Measurements from ENCODE around the gene RASSF3.

Gene RASSF3

DNA sequence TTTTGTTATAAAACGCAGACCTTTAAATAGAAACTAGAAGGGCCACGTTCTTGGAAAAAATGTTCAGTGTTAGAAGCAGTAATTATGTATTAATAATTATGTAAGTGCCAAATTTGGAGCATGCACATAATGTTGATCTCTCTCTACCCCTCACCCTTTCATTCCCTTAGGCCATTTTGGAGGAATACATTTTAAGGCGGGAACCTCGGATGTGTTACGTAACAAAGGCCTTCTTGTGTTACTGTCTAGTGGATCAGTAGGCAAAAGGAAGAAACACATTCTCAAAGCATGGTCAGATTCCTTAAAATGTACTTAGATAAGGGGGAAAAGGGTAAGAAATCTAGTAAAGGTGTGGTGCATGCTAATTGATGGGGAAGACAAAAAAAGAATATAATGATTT lies 52.7 kb downstream of the RASSF3 start:
- no peak overlapping the region for H3K27ac ChIP-seq
- no peak for TF ChIP-seq ZFX (IDR thresholded peaks at IDR 0.05; ENCODE audit: borderline replicate concordance)
- TF ChIP-seq, protein P1, sequence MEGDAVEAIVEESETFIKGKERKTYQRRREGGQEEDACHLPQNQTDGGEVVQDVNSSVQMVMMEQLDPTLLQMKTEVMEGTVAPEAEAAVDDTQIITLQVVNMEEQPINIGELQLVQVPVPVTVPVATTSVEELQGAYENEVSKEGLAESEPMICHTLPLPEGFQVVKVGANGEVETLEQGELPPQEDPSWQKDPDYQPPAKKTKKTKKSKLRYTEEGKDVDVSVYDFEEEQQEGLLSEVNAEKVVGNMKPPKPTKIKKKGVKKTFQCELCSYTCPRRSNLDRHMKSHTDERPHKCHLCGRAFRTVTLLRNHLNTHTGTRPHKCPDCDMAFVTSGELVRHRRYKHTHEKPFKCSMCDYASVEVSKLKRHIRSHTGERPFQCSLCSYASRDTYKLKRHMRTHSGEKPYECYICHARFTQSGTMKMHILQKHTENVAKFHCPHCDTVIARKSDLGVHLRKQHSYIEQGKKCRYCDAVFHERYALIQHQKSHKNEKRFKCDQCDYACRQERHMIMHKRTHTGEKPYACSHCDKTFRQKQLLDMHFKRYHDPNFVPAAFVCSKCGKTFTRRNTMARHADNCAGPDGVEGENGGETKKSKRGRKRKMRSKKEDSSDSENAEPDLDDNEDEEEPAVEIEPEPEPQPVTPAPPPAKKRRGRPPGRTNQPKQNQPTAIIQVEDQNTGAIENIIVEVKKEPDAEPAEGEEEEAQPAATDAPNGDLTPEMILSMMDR (IDR thresholded peaks at IDR 0.05): no peak

DNA sequence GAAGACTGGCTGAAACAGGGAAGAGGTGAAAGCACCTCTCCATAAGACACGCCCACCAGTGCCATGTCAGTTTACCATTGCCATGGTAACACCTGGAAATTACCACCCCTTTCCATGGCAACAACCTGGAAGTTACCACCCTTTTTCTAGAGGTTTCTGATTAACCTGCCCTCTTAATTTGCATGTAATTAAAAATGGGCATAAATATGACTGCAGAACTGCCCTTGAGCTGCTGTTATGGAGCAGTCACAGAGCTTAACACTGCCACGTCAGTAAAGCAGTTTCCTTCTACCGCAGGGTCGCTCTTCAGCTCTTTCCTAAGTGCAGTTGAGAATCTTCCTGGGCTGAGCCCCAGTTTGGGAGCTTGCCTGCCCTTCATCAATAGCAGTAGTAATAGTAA lies 55.2 kb downstream of the RASSF3 start:
- TF ChIP-seq ZFX (IDR thresholded peaks at IDR 0.05; ENCODE audit: borderline replicate concordance): no peak
- TF ChIP-seq, protein P1 (IDR thresholded peaks at IDR 0.05): no peak
- H3K27ac ChIP-seq: peak overlapping the region; percentile 51

DNA sequence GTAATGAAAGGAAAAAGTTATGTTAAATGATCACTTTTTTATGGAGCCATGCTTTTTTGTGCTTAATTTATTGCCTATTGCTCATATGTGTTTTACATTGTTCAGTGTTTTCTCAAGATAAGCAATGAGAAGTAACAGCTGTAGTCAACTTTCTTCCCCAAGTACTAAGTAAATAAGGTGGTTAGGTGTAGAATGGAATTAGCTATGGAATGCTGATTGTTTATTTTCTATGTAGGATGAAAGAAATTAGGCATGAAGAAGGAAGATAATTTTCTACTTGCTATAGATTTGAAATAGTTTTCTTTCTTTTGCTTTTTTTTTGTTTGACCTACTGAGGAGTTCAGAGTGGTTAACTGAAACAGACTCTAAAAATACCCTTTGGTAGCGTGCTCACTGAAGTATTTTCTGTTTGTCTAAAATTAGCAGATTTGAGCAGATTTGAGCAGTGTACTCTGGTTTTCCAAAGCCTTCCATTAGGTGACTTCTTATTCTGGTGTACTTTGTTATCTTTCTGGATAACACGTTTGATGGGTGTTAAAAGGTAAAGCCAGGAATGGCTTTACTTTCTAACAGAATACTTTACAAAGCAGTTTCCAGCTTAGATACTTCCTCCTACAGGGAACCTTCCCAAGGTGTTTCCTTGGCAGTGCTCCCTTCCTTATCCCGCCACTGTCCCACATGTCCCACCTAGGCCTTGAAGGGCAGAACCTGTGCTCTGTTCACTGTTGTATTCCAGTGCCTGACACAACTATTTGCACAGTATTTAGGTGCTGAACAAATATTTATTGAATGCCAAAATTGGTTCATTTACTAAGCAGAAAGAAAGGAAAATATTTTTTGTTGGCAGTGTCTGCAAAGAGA lies 56.0 kb downstream of the RASSF3 start:
- H3K27ac ChIP-seq: peak overlapping the region; percentile 51
- TF ChIP-seq ZFX (IDR thresholded peaks at IDR 0.05; ENCODE audit: borderline replicate concordance): no peak
- TF ChIP-seq, protein P1 (IDR thresholded peaks at IDR 0.05): no peak

DNA sequence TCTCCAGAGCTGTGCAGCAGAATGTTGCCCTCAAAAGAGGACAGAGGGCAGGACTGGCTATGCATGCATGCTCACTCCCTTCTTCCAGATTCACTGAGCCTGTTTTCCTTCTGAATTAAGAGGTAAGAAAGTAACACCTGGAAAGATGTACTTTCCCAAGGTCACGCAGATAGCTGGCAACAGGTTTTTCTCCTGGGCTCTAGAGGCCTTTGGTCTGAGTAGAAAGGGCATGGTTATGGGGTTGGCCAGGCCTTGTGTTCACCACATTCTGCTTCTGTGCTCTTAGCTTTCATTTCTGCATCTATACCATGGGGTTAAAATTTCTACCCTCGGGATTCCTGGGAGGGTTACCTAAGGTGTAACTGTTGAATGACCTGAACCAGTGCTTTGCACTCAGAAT lies 57.5 kb downstream of the RASSF3 start:
- TF ChIP-seq ZFX (IDR thresholded peaks at IDR 0.05; ENCODE audit: borderline replicate concordance): no peak
- TF ChIP-seq, protein P1 (IDR thresholded peaks at IDR 0.05): no peak
- peak overlapping the region; percentile 51; the same call in 1 of the 2 replicates for H3K27ac ChIP-seq

DNA sequence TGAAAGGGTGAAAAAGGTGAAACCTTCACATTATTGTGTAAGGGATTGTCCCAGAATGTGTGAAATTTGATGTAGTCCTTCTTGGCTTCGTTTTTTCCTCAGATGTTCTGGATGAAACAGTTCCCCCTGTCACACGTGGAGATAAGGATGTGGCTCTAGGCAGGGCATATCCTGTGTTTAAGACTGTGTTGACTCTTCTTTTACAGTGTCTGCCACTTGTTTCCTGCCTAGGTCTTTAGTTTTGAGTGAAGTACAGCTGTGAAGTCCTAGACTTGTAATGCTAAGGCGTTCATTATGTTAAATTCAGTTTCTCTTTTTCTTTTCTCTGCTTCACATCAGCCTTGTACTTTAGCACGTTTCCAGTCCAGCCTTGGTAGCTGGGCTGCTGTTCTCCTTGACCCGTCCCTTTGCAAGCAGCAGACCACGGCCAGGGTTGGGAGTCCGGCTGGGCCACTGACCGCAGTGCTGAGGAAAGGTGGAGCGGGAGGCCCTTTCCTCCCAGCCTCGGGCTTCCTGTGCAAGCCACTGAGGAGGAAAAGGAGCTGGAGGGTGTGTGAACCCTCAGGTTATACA lies 59.1 kb downstream of the RASSF3 start:
- no peak for TF ChIP-seq ZFX (IDR thresholded peaks at IDR 0.05; ENCODE audit: borderline replicate concordance)
- TF ChIP-seq, protein P1 (IDR thresholded peaks at IDR 0.05): no peak
- H3K27ac ChIP-seq: 0 out of 2 replicates have a peak overlapping the region, but pooled peaks have one; percentile 3

DNA sequence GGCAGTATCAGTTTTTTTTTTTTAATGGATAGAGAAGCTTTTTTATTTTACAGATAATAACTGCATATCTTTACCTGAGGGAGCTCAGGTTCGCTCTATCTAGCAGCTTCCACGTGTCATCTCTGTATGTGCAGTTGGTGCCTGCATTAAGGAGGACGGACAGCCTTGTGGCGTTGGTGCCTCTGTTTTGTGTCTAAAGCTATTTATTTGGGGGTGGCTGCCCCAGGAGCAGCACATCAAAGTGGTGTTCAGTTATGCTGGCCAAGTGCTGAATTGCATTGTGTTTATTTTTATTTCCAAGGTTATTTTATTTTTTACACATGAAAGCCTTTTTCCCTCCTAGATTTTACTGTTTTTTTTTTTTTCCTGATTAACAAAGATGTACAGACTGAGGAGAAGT lies 59.7 kb downstream of the RASSF3 start:
- no peak for TF ChIP-seq ZFX (IDR thresholded peaks at IDR 0.05; ENCODE audit: borderline replicate concordance)
- TF ChIP-seq, protein P1 (IDR thresholded peaks at IDR 0.05): no peak
- no peak overlapping the region for H3K27ac ChIP-seq
